Measurements from ENCODE around the gene CFAP119. TPM values are rescaled to one million over a fixed set of nuclear protein-coding genes. Genes with fewer than 3 reads are reported as not detected.

The CFAP119 gene
- total and polyA plus RNA-seq, 9 of the 15 experiments (the other 6 are each of a cell fraction or from before 2014, with no cell fraction given): 5.5 to 33.7 (median 9.6) TPM

GRCh38 chr16:30805370-30806169 lies 43.7 kb upstream of the CFAP119 start (continued):
- TF ChIP-seq POLR2AphosphoS2 (IDR thresholded peaks at IDR 0.05; ENCODE audit: low read length): no peak
- TF ChIP-seq E2F6 (IDR thresholded peaks at IDR 0.05; ENCODE audit: borderline replicate concordance in 1 of 2, extremely low read depth in 1 of 2, insufficient read depth in 1 of 2, insufficient read length in 1 of 2, low read depth in 1 of 2, low read length in 1 of 2, poor library complexity in 1 of 2, severe bottlenecking in 1 of 2): peak in 1 of 2 experiments; percentile 51
- no peak for TF ChIP-seq ZSCAN29 (IDR thresholded peaks at IDR 0.05)
- TF ChIP-seq GABPA (tag; conservative IDR thresholded peaks at IDR 0.05; ENCODE audit: low read depth): peak; percentile 97
- peak; percentile 52 for TF ChIP-seq JUND (IDR thresholded peaks at IDR 0.05; ENCODE audit: borderline replicate concordance, low read depth, low read length)
- TF ChIP-seq JUND (tag; IDR thresholded peaks at IDR 0.05; ENCODE audit: borderline replicate concordance, low read depth, low read length): 0 out of 3 replicates have a peak, but pooled peaks have one; percentile 50
- TF ChIP-seq HDAC2 (IDR thresholded peaks at IDR 0.05): peak; percentile 91; the same call in 1 of the 2 replicates
- TF ChIP-seq VEZF1 (CRISPR knock-in tag; IDR thresholded peaks at IDR 0.05): peak; percentile 36; the same call in 1 of the 2 replicates
- peak; percentile 11 to 20; a peak in 1 of 4 replicates for TF ChIP-seq RAD21 (CRISPR knock-in tag; conservative IDR thresholded peaks at IDR 0.05 in 1 of 2, IDR thresholded peaks at IDR 0.05 in 1 of 2)
- TF ChIP-seq MTA3 (IDR thresholded peaks at IDR 0.05; ENCODE audit: borderline replicate concordance): peak; percentile 74
- peak; percentile 60; the same call in 1 of the 2 replicates for TF ChIP-seq SMARCA5 (IDR thresholded peaks at IDR 0.05)
- peak; percentile 42 for TF ChIP-seq ETS2 (tag; IDR thresholded peaks at IDR 0.05; ENCODE audit: borderline replicate concordance, poor library complexity, severe bottlenecking)
- TF ChIP-seq CBX1 (IDR thresholded peaks at IDR 0.05; ENCODE audit: low read depth): peak; percentile 69
- peak; percentile 48; the same call in 1 of the 2 replicates for TF ChIP-seq XRCC5 (IDR thresholded peaks at IDR 0.05; ENCODE audit: low read depth, low read length)
- TF ChIP-seq CREB1 (IDR thresholded peaks at IDR 0.05): no peak; the same call in 1 of the 2 replicates
- peak; percentile 68; the same call in 1 of the 2 replicates for TF ChIP-seq CREB1 (CRISPR knock-in tag; IDR thresholded peaks at IDR 0.05)
- peak; percentile 73; the same call in 1 of the 2 replicates for TF ChIP-seq KAT7 (CRISPR knock-in tag; IDR thresholded peaks at IDR 0.05; ENCODE audit: borderline replicate concordance)
- no peak for TF ChIP-seq ZNF184 (CRISPR knock-in tag; IDR thresholded peaks at IDR 0.05)
- peak; percentile 59; the same call in 1 of the 2 replicates for TF ChIP-seq SP1 (CRISPR knock-in tag; IDR thresholded peaks at IDR 0.05)
- TF ChIP-seq PCBP1 (IDR thresholded peaks at IDR 0.05; ENCODE audit: low read depth, low read length, poor library complexity, severe bottlenecking): peak; percentile 74
- peak; percentile 92 for TF ChIP-seq SNIP1 (IDR thresholded peaks at IDR 0.05; ENCODE audit: low read depth)
- peak; percentile 83 for TF ChIP-seq HCFC1 (IDR thresholded peaks at IDR 0.05; ENCODE audit: low read depth, low read length)
- no peak for TF ChIP-seq ZNF766 (CRISPR knock-in tag; conservative IDR thresholded peaks at IDR 0.05)
- peak; percentile 69 for TF ChIP-seq ATF6 (CRISPR knock-in tag; IDR thresholded peaks at IDR 0.05)

Measured in K562 (cell line).